HepG2 (cell line): Measurements from ENCODE around the gene ZBP1. TPM values are rescaled to one million over a fixed set of nuclear protein-coding genes. Genes with fewer than 3 reads are reported as not detected.
A peak's percentile ranks its signal among the peaks of the same experiment; 100 is the strongest.

Experiments used
- CREM ChIP-seq, 2 experiments: sonication (generic) in 1 of 2; formaldehyde crosslinking in 1 of 2; IDR thresholded peaks; 2 replicates each; pipeline versions ENCODE4 v1.4.0 to v1.6.1; 2016 to 2020; ENCODE audit warnings: antibody characterized with exemption in 1 of 2, mild to moderate bottlenecking in 1 of 2, missing genetic modification reagents in 1 of 2
- KLF15 ChIP-seq: sonication (generic); formaldehyde crosslinking; IDR thresholded peaks from 2 replicates; pipeline ENCODE4 v1.8.1; 2023; ENCODE audit warnings: borderline replicate concordance, mild to moderate bottlenecking, inconsistent platforms, missing genetic modification reagents, mixed read lengths
- NCOA5 ChIP-seq: sonication (generic); formaldehyde crosslinking; IDR thresholded peaks from 2 replicates; pipeline ENCODE4 v1.4.0; 2020; ENCODE audit warnings: missing genetic modification reagents
- NFATC3 ChIP-seq: sonication (generic); formaldehyde crosslinking; IDR thresholded peaks from 2 replicates; pipeline ENCODE4 v1.5.1; 2020; ENCODE audit warnings: mild to moderate bottlenecking, missing genetic modification reagents
- PCBP2 ChIP-seq: fragments of 200-400 bp; formaldehyde crosslinking; optimal IDR thresholded peaks from 2 replicates; pipeline ENCODE3; 2018; ENCODE audit warnings: low read length, low read depth; ENCODE audit not compliant: poor library complexity, severe bottlenecking
- REPIN1 ChIP-seq: sonication (generic); formaldehyde crosslinking; IDR thresholded peaks from 2 replicates; pipeline ENCODE4 v1.8.0; 2022; ENCODE audit warnings: missing genetic modification reagents, low read depth, mild to moderate bottlenecking, borderline replicate concordance
- SMAD9 ChIP-seq: sonication (generic); formaldehyde crosslinking; IDR thresholded peaks from 2 replicates; pipeline ENCODE4 v1.5.1; 2020; ENCODE audit warnings: mild to moderate bottlenecking, missing genetic modification reagents
- SYNCRIP ChIP-seq: fragments of 200-400 bp; formaldehyde crosslinking; IDR thresholded peaks from 2 replicates; pipeline ENCODE4 v1.6.1; 2018; ENCODE audit warnings: mild to moderate bottlenecking, low read depth, low read length; ENCODE audit not compliant: insufficient read depth
- ZBTB40 ChIP-seq, 2 experiments: fragments of 450-650 bp in 1 of 2; sonication (generic) in 1 of 2; formaldehyde crosslinking in 1 of 2; IDR thresholded peaks; 2 replicates each; pipeline versions ENCODE4 v1.6.1 to v1.8.0; 2016 to 2022; ENCODE audit warnings: antibody characterized with exemption in 1 of 2, mild to moderate bottlenecking in 1 of 2, missing genetic modification reagents in 1 of 2
- ZMAT5 ChIP-seq: sonication (generic); formaldehyde crosslinking; IDR thresholded peaks from 2 replicates; pipeline ENCODE4 v1.5.0; 2020; ENCODE audit warnings: mild to moderate bottlenecking, low read depth, missing genetic modification reagents, borderline replicate concordance
- ZNF468 ChIP-seq: sonication (generic); formaldehyde crosslinking; IDR thresholded peaks from 2 replicates; pipeline ENCODE4 v1.8.0; 2022; ENCODE audit warnings: mild to moderate bottlenecking, moderate library complexity, missing genetic modification reagents
- ZNF512B ChIP-seq: sonication (generic); formaldehyde crosslinking; IDR thresholded peaks from 2 replicates; pipeline ENCODE4 v1.5.1; 2020; ENCODE audit warnings: missing genetic modification reagents, mild to moderate bottlenecking, borderline replicate concordance
- ZNF562 ChIP-seq: sonication (generic); formaldehyde crosslinking; IDR thresholded peaks from 2 replicates; pipeline ENCODE4 v1.8.0; 2022; ENCODE audit warnings: missing genetic modification reagents, borderline replicate concordance
- ZNF703 ChIP-seq: sonication (generic); formaldehyde crosslinking; IDR thresholded peaks from 2 replicates; pipeline ENCODE4 v1.5.1; 2020; ENCODE audit warnings: missing genetic modification reagents, mild to moderate bottlenecking, moderate library complexity, borderline replicate concordance
- ZSCAN29 ChIP-seq: sonication (generic); formaldehyde crosslinking; conservative IDR thresholded peaks from 2 replicates; pipeline ENCODE4 v1.4.0; 2020; ENCODE audit warnings: mild to moderate bottlenecking, missing genetic modification reagents
- ZZZ3 ChIP-seq: sonication (generic); formaldehyde crosslinking; IDR thresholded peaks from 2 replicates; pipeline ENCODE4 v1.4.0; 2020; ENCODE audit warnings: missing genetic modification reagents, mild to moderate bottlenecking, borderline replicate concordance
- polyA plus RNA-seq, 8 experiments: library from polyadenylated mRNA; depleted of rRNA in 3 of 8; stranded (reverse) in 7 of 8; unstranded in 1 of 8; fragments of >200 nt; fragmentation: Illumina TruSeq in 4 of 8; extraction: Trizol in 4 of 8; gene quantifications; 2 replicates each; pipeline versions ENCODE4 v1.2.1 to v1.2.3, GENCODE V29; 2011 to 2016; ENCODE audit warnings: low read depth in 4 of 8, missing spikeins in 1 of 8, mixed read lengths in 1 of 8; ENCODE audit not compliant: insufficient read depth in 1 of 8
- total RNA-seq, 5 experiments: library from RNA; depleted of rRNA; stranded (reverse); fragments of >200 nt; fragmentation: Illumina TruSeq; extraction: Trizol; gene quantifications; 2 replicates each; pipeline ENCODE4 v1.2.3, GENCODE V29; 2016; ENCODE audit warnings: low read depth in 1 of 5

ZBP1 gene
- total and polyA plus RNA-seq, 2 of the 13 experiments (the other 11 are each of a cell fraction or from before 2014, with no cell fraction given) = not detected

GRCh38 chr20:57586370-57586793, 33.8 kb downstream of the ZBP1 start (continued):
- TF ChIP-seq ZNF512B (CRISPR knock-in tag) (no peak), ZSCAN29 (CRISPR knock-in tag) (no peak), SYNCRIP (no peak), KLF15 (CRISPR knock-in tag) (no peak), NFATC3 (CRISPR knock-in tag) (no peak; the same call in 1 of the 2 replicates), ZBTB40 (IDR thresholded peaks at IDR 0.05) (no peak), ZBTB40 (CRISPR knock-in tag; IDR thresholded peaks at IDR 0.05) (no peak), ZNF468 (no peak), ZNF703 (CRISPR knock-in tag) (no peak), ZZZ3 (CRISPR knock-in tag) (peak; percentile 55; the same call in 1 of the 2 replicates), NCOA5 (CRISPR knock-in tag) (no peak), REPIN1 (CRISPR knock-in tag) (peak; percentile 73; the same call in 1 of the 2 replicates), ZMAT5 (CRISPR knock-in tag) (no peak), ZNF562 (CRISPR knock-in tag) (no peak), SMAD9 (CRISPR knock-in tag) (no peak), CREM (IDR thresholded peaks at IDR 0.05) (peak; percentile 39; the same call in 1 of the 2 replicates), CREM (CRISPR knock-in tag; IDR thresholded peaks at IDR 0.05) (no peak), PCBP2 (no peak)
